ENCODE measurements around the gene MCU. TPM values are rescaled to one million over a fixed set of nuclear protein-coding genes. Genes with fewer than 3 reads are reported as not detected.

The MCU gene
- total and polyA plus RNA-seq, 10 of the 15 experiments (the other 5 are each of a cell fraction or from before 2014, with no cell fraction given): 5.1 to 49.1 (median 17.9) TPM

GRCh38 chr10:72810976-72811375 is 119.0 kb downstream of the MCU start:
- in situ Hi-C loops (cut with MboI) (no loop called here), intact Hi-C loops (cut with micrococcal nuclease; ENCODE audit: unreplicated experiment) (no loop called here)
- Histone ChIP-seq H3K36me3 (ENCODE audit: control insufficient read depth in 2 of 2, insufficient read depth in 2 of 2, low read length in 1 of 2) (no peaks in the 10 kb centered on the region), H3K4me1 (ENCODE audit: control insufficient read depth, insufficient read depth, low read length) (no peaks in the 10 kb centered on the region), H3K9me3 (replicated peaks; ENCODE audit: control insufficient read depth, insufficient read depth, low read length) (no peaks in the 10 kb centered on the region; the same call in 2 of the 3 replicates), H3K79me2 (ENCODE audit: control insufficient read depth, insufficient read depth, low read length) (no peaks in the 10 kb centered on the region), H3K27me3 (replicated peaks in 1 of 2; ENCODE audit: control insufficient read depth in 2 of 2, insufficient read depth in 2 of 2, low read length in 1 of 2) (no peaks in the 10 kb centered on the region), H3K27ac (ENCODE audit: control insufficient read depth, insufficient read depth) (no peak overlapping the region), H2AFZ (ENCODE audit: control insufficient read depth, low read depth, low read length) (no peak overlapping the region), H4K20me1 (ENCODE audit: control insufficient read depth, insufficient read depth) (no peaks in the 10 kb centered on the region), H3K9ac (ENCODE audit: control insufficient read depth, insufficient read depth, low read length) (no peak overlapping the region), H3K4me3 (no peak overlapping the region), H3K4me2 (ENCODE audit: control insufficient read depth, insufficient read depth) (no peak overlapping the region)
- CTCF ChIA-PET: no interaction called here
- POLR2A ChIA-PET: no interaction called here
- SMC1A ChIA-PET (ENCODE audit: uncharacterized antibody, unreplicated experiment): no interaction called here
- FAIRE-seq: no peak
- BruUV-seq (replicated peaks): no TSS peak
- no peak for TF ChIP-seq ZNF274 (IDR thresholded peaks at IDR 0.05; ENCODE audit: insufficient read depth, insufficient read length)
- ATAC-seq: no peak
- WGBS (ENCODE audit: insufficient coverage, insufficient replicate concordance, low lambda C conversion rate, missing lambda C conversion rate): 79% methylated on average over 5 of the region's 5 CpGs
- no peak for DNase-seq (ENCODE audit: low read depth, low spot score)
- RAD21 ChIA-PET (ENCODE audit: unreplicated experiment): no interaction called here

- in situ Hi-C loops (cut with MboI): no loop called here
- no peaks in the 10 kb centered on the region for H3K79me2 ChIP-seq (ENCODE audit: control insufficient read depth, insufficient read depth, low read length)
- H4K20me1 ChIP-seq (ENCODE audit: control insufficient read depth, insufficient read depth): no peaks in the 10 kb centered on the region
- FAIRE-seq (no peak), ATAC-seq (no peak), DNase-seq (ENCODE audit: low read depth, low spot score) (no peak)
- intact Hi-C loops (cut with micrococcal nuclease; ENCODE audit: unreplicated experiment): no loop called here
- SMC1A ChIA-PET (ENCODE audit: uncharacterized antibody, unreplicated experiment): interaction anchor here (1.2 kb wide), 1 partner anchor 18 kb away, joined by 3 read pairs; no protein-coding TSS in a partner anchor
- no peak overlapping the region for H3K27ac ChIP-seq (ENCODE audit: control insufficient read depth, insufficient read depth)
- no peaks in the 10 kb centered on the region for H3K4me1 ChIP-seq (ENCODE audit: control insufficient read depth, insufficient read depth, low read length)
- no TSS peak for BruUV-seq (replicated peaks)
- no peaks in the 10 kb centered on the region for H3K27me3 ChIP-seq (replicated peaks in 1 of 2; ENCODE audit: control insufficient read depth in 2 of 2, insufficient read depth in 2 of 2, low read length in 1 of 2)
- WGBS (ENCODE audit: insufficient coverage, insufficient replicate concordance, low lambda C conversion rate, missing lambda C conversion rate): 100% methylated on average over 1 of the region's 1 CpG
- RAD21 ChIA-PET (ENCODE audit: unreplicated experiment): interaction anchor here (0.6 kb wide), 1 partner anchor 180 kb away, joined by 3 read pairs; no protein-coding TSS in a partner anchor
- H3K4me2 ChIP-seq (ENCODE audit: control insufficient read depth, insufficient read depth): no peak overlapping the region
- H3K4me3 ChIP-seq: no peak overlapping the region
- H3K36me3 ChIP-seq (ENCODE audit: control insufficient read depth in 2 of 2, insufficient read depth in 2 of 2, low read length in 1 of 2): no peaks in the 10 kb centered on the region
- no peak overlapping the region for H3K9ac ChIP-seq (ENCODE audit: control insufficient read depth, insufficient read depth, low read length)
- TF ChIP-seq PBX3 (IDR thresholded peaks at IDR 0.05; ENCODE audit: insufficient replicate concordance, low read depth, low read length) (no peak), KDM1A (IDR thresholded peaks at IDR 0.05; ENCODE audit: borderline replicate concordance) (no peak), TAF1 (IDR thresholded peaks at IDR 0.05; ENCODE audit: borderline replicate concordance, low read depth, low read length) (no peak), NKRF (conservative IDR thresholded peaks at IDR 0.05) (no peak)
- CTCF ChIA-PET: interaction anchor here (0.7 kb wide), 1 partner anchor 55 kb away, joined by 3 read pairs; no protein-coding TSS in a partner anchor
- no peak overlapping the region for H2AFZ ChIP-seq (ENCODE audit: control insufficient read depth, low read depth, low read length)
- POLR2A ChIA-PET: no interaction called here
- H3K9me3 ChIP-seq (replicated peaks; ENCODE audit: control insufficient read depth, insufficient read depth, low read length): no peaks in the 10 kb centered on the region
These were observed 120.4 kb downstream of the MCU start for GRCh38 chr10:72812415-72812752.

Data from GM12878 (cell line).